ENCODE results near the gene IFIT3.
"Not testable (repeated sequence)": the region's sequence is repeated elsewhere in the genome, so short reads cannot be mapped to it uniquely, and the experiment has no call there.

IFIT3 gene

GRCh38 chr10:89327803-89328441 is at the start of gene IFIT3:
Gene IFIT3 (plus strand): TSS chr10:89327997. CDS start chr10:89328074, 77 bp downstream.
- in situ Hi-C loops (cut with HindIII; ENCODE audit: low pct_ligation_motif_present, low pct_unique_long_range_greater_than_20kb, low sequenced_read_pairs), result no loop called here
- DNase-seq, result peak; percentile 89

- in situ Hi-C loops (cut with HindIII; ENCODE audit: low pct_ligation_motif_present, low pct_unique_long_range_greater_than_20kb, low sequenced_read_pairs), result no loop called here
- peak; percentile 99 for DNase-seq
These were observed 49.7 kb upstream of the IFIT3 start for GRCh38 chr10:89278034-89278535.

GRCh38 chr10:89278900-89279392 is 48.9 kb upstream of the IFIT3 start:
- no peak for DNase-seq

GRCh38 chr10:89279421-89279869 is 48.4 kb upstream of the IFIT3 start:
- in situ Hi-C loops (cut with HindIII; ENCODE audit: low pct_ligation_motif_present, low pct_unique_long_range_greater_than_20kb, low sequenced_read_pairs), result no loop called here
- DNase-seq, result peak; percentile 30

More at GRCh38 chr10:89278900-89279392, 48.9 kb upstream of the IFIT3 start:
- in situ Hi-C loops (cut with HindIII; ENCODE audit: low pct_ligation_motif_present, low pct_unique_long_range_greater_than_20kb, low sequenced_read_pairs), result no loop called here

GRCh38 chr10:89280508-89280907 is 47.3 kb upstream of the IFIT3 start:
- no peak for DNase-seq
- in situ Hi-C loops (cut with HindIII; ENCODE audit: low pct_ligation_motif_present, low pct_unique_long_range_greater_than_20kb, low sequenced_read_pairs), result no loop called here

GRCh38 chr10:89281606-89282395 is 46.0 kb upstream of the IFIT3 start:
- no peak for DNase-seq
- in situ Hi-C loops (cut with HindIII; ENCODE audit: low pct_ligation_motif_present, low pct_unique_long_range_greater_than_20kb, low sequenced_read_pairs), result no loop called here

GRCh38 chr10:89283025-89283935 is 44.5 kb upstream of the IFIT3 start:
- in situ Hi-C loops (cut with HindIII; ENCODE audit: low pct_ligation_motif_present, low pct_unique_long_range_greater_than_20kb, low sequenced_read_pairs), result no loop called here
- peak; percentile 92 for DNase-seq

- in situ Hi-C loops (cut with HindIII; ENCODE audit: low pct_ligation_motif_present, low pct_unique_long_range_greater_than_20kb, low sequenced_read_pairs), result no loop called here
- DNase-seq, result peak; percentile 92
These were observed 43.8 kb upstream of the IFIT3 start for GRCh38 chr10:89283936-89284475.

- in situ Hi-C loops (cut with HindIII; ENCODE audit: low pct_ligation_motif_present, low pct_unique_long_range_greater_than_20kb, low sequenced_read_pairs), result not testable (repeated sequence)
- DNase-seq, result peak; percentile 38
These were observed 43.1 kb upstream of the IFIT3 start for GRCh38 chr10:89284711-89285110.

- DNase-seq, result peak; percentile 84
These were observed 42.5 kb upstream of the IFIT3 start for GRCh38 chr10:89285303-89285702.

GRCh38 chr10:89294721-89295239 is 33.0 kb upstream of the IFIT3 start:
- DNase-seq, result no peak
- in situ Hi-C loops (cut with HindIII; ENCODE audit: low pct_ligation_motif_present, low pct_unique_long_range_greater_than_20kb, low sequenced_read_pairs), result no loop called here

More at GRCh38 chr10:89285303-89285702, 42.5 kb upstream of the IFIT3 start:
- in situ Hi-C loops (cut with HindIII; ENCODE audit: low pct_ligation_motif_present, low pct_unique_long_range_greater_than_20kb, low sequenced_read_pairs), result not testable (repeated sequence)

- in situ Hi-C loops (cut with HindIII; ENCODE audit: low pct_ligation_motif_present, low pct_unique_long_range_greater_than_20kb, low sequenced_read_pairs), result no loop called here
- no peak for DNase-seq
These were observed 32.2 kb upstream of the IFIT3 start for GRCh38 chr10:89295597-89295996.

GRCh38 chr10:89296220-89296648 is 31.6 kb upstream of the IFIT3 start:
- in situ Hi-C loops (cut with HindIII; ENCODE audit: low pct_ligation_motif_present, low pct_unique_long_range_greater_than_20kb, low sequenced_read_pairs), result no loop called here
- no peak for DNase-seq

- no peak for DNase-seq
- in situ Hi-C loops (cut with HindIII; ENCODE audit: low pct_ligation_motif_present, low pct_unique_long_range_greater_than_20kb, low sequenced_read_pairs), result no loop called here
These were observed 30.4 kb upstream of the IFIT3 start for GRCh38 chr10:89297356-89297755.

- in situ Hi-C loops (cut with HindIII; ENCODE audit: low pct_ligation_motif_present, low pct_unique_long_range_greater_than_20kb, low sequenced_read_pairs), result no loop called here
- DNase-seq, result no peak
These were observed 30.0 kb upstream of the IFIT3 start for GRCh38 chr10:89297791-89298190.

GRCh38 chr10:89299031-89299430 is 28.8 kb upstream of the IFIT3 start:
- DNase-seq, result no peak
- in situ Hi-C loops (cut with HindIII; ENCODE audit: low pct_ligation_motif_present, low pct_unique_long_range_greater_than_20kb, low sequenced_read_pairs), result no loop called here

- in situ Hi-C loops (cut with HindIII; ENCODE audit: low pct_ligation_motif_present, low pct_unique_long_range_greater_than_20kb, low sequenced_read_pairs), result no loop called here
- peak; percentile 52 for DNase-seq
These were observed 26.6 kb upstream of the IFIT3 start for GRCh38 chr10:89301232-89301631.

Data from ACHN (cell line).